IMR-90 (cell line): ENCODE results near the gene PSME3. TPM values are rescaled to one million over a fixed set of nuclear protein-coding genes. Genes with fewer than 3 reads are reported as not detected.

Experiments used
- ATAC-seq: fragments of 200-7000 bp; cut with Tn5 transposase; 2 replicates; pipeline ENCODE4 v1.9.1; 2020; ENCODE audit warnings: low read depth, mild to moderate bottlenecking, moderate library complexity
- BruUV-seq: library from RNA; stranded (reverse); fragments of 400-500 nt; replicated peaks from 2 replicates; lab custom pipeline; 2021; lab: Mats Ljungman, UMichigan
- CTCF ChIA-PET: fragments of 300-600 bp; formaldehyde crosslinking; extraction: SDS; loops from one replicate; lab custom pipeline; 2021; ENCODE audit warnings: antibody characterized with exemption; lab: Yijun Ruan, JAX
- POLR2A ChIA-PET: fragments of 300-600 bp; sonication (Branson Sonifier 250); formaldehyde crosslinking; loops from one replicate; lab custom pipeline; 2022; ENCODE audit warnings: antibody characterized with exemption; ENCODE audit not compliant: unreplicated experiment; lab: Charles Lee
- DNase-seq: peaks from one replicate; pipeline ENCODE4 v3.0.0; 2013
- H2AFZ ChIP-seq: replicated peaks from 2 replicates; pipeline ENCODE3; 2013; ENCODE audit warnings: low read length, mild to moderate bottlenecking; ENCODE audit not compliant: poor library complexity
- H2AK5ac ChIP-seq: 2 replicates; pipeline ENCODE4 v1.6.1; 2013; ENCODE audit warnings: low read depth, low read length, inconsistent platforms
- H2AK9ac ChIP-seq: replicated peaks from 2 replicates; pipeline ENCODE3; 2013; ENCODE audit warnings: mild to moderate bottlenecking, low read depth, low read length, moderate library complexity; ENCODE audit not compliant: poor library complexity
- H2BK120ac ChIP-seq: 2 replicates; pipeline ENCODE4 v1.6.1; 2013; ENCODE audit warnings: low read depth, low read length, inconsistent platforms
- H2BK15ac ChIP-seq: 3 replicates; pipeline ENCODE4 v1.6.1; 2013; ENCODE audit warnings: low read depth, low read length, inconsistent platforms
- H2BK20ac ChIP-seq: 2 replicates; pipeline ENCODE4 v1.6.1; 2013; ENCODE audit warnings: low read depth, mild to moderate bottlenecking, inconsistent platforms, low read length, moderate library complexity
- H2BK5ac ChIP-seq: 2 replicates; pipeline ENCODE4 v1.6.1; 2013; ENCODE audit warnings: mild to moderate bottlenecking, low read depth, low read length, inconsistent platforms; ENCODE audit not compliant: poor library complexity, severe bottlenecking
- H3K14ac ChIP-seq: replicated peaks from 2 replicates; pipeline ENCODE4 v1.6.1; 2013; ENCODE audit warnings: low read depth, low read length, inconsistent platforms
- H3K18ac ChIP-seq: 2 replicates; pipeline ENCODE4 v1.6.1; 2013; ENCODE audit warnings: low read depth, low read length, control low read depth
- H3K23ac ChIP-seq: 2 replicates; pipeline ENCODE4 v1.6.1; 2013; ENCODE audit warnings: low read depth, low read length, inconsistent platforms
- H3K27ac ChIP-seq: 2 replicates; pipeline ENCODE4 v1.5.1; 2013; ENCODE audit warnings: mild to moderate bottlenecking, control low read depth, low read length; ENCODE audit not compliant: insufficient read depth
- H3K27me3 ChIP-seq: 2 replicates; pipeline ENCODE4 v1.6.1; 2013; ENCODE audit warnings: low read length; ENCODE audit not compliant: control insufficient read depth, insufficient read depth
- H3K36me3 ChIP-seq: 2 replicates; pipeline ENCODE4 v1.6.1; 2013; ENCODE audit warnings: low read length, mixed read lengths; ENCODE audit not compliant: control insufficient read depth, insufficient read depth
- H3K4ac ChIP-seq: 2 replicates; pipeline ENCODE4 v1.6.1; 2013; ENCODE audit warnings: low read depth, low read length, inconsistent platforms
- H3K4me1 ChIP-seq: 2 replicates; pipeline ENCODE4 v1.6.1; 2013; ENCODE audit warnings: low read length, mixed read lengths; ENCODE audit not compliant: control insufficient read depth, insufficient read depth
- H3K4me2 ChIP-seq: 2 replicates; pipeline ENCODE4 v1.6.1; 2013; ENCODE audit warnings: low read depth, mild to moderate bottlenecking, control low read depth, low read length, moderate library complexity
- H3K4me3 ChIP-seq: 2 replicates; pipeline ENCODE4 v1.5.1; 2013; ENCODE audit warnings: low read depth, mild to moderate bottlenecking, control low read depth, low read length, moderate library complexity; ENCODE audit not compliant: insufficient read depth
- H3K56ac ChIP-seq: 2 replicates; pipeline ENCODE4 v1.6.1; 2013; ENCODE audit warnings: low read length, inconsistent platforms; ENCODE audit not compliant: insufficient read depth; ENCODE audit errors: extremely low read depth
- H3K79me1 ChIP-seq, 2 experiments: 2 replicates each; pipeline ENCODE4 v1.6.1; 2013; ENCODE audit warnings: low read length in 2 of 2, inconsistent platforms in 1 of 2, low read depth in 1 of 2
- H3K9ac ChIP-seq: 2 replicates; pipeline ENCODE4 v1.6.1; 2013; ENCODE audit warnings: low read depth, low read length, control low read depth
- H3K9me1 ChIP-seq: 2 replicates; pipeline ENCODE4 v1.6.1; 2013; ENCODE audit warnings: low read length, inconsistent platforms; ENCODE audit not compliant: insufficient read depth
- H3K9me3 ChIP-seq: 2 replicates; pipeline ENCODE4 v1.6.1; 2013; ENCODE audit warnings: low read length; ENCODE audit not compliant: control insufficient read depth, insufficient read depth
- H4K20me1 ChIP-seq: 2 replicates; pipeline ENCODE4 v1.6.1; 2013; ENCODE audit warnings: low read length, inconsistent platforms; ENCODE audit not compliant: insufficient read depth
- H4K5ac ChIP-seq: 2 replicates; pipeline ENCODE4 v1.6.1; 2013; ENCODE audit warnings: mild to moderate bottlenecking, low read depth, low read length, control low read depth
- H4K8ac ChIP-seq, 2 experiments: 2 replicates each; pipeline ENCODE4 v1.6.1; 2013; ENCODE audit warnings: low read depth in 2 of 2, low read length in 2 of 2, control low read depth in 1 of 2, inconsistent platforms in 1 of 2
- H4K91ac ChIP-seq: 2 replicates; pipeline ENCODE4 v1.6.1; 2013; ENCODE audit warnings: low read depth, low read length, inconsistent platforms; ENCODE audit not compliant: insufficient read depth
- BHLHE40 ChIP-seq: fragments of 150-350 bp; IDR thresholded peaks from 2 replicates; pipeline ENCODE4 v1.6.1; 2016; ENCODE audit warnings: mild to moderate bottlenecking, low read depth, low read length
- CEBPB ChIP-seq: IDR thresholded peaks from 2 replicates; pipeline ENCODE4 v1.6.1; 2012; ENCODE audit warnings: low read depth, low read length, improper control_type of control experiment
- FOS ChIP-seq: fragments of 150-350 bp; IDR thresholded peaks from 2 replicates; pipeline ENCODE4 v1.6.1; 2016; ENCODE audit warnings: low read depth, low read length
- MAZ ChIP-seq: IDR thresholded peaks from 2 replicates; pipeline ENCODE4 v1.6.1; 2012; ENCODE audit warnings: low read depth, mild to moderate bottlenecking, low read length, improper control_type of control experiment, moderate library complexity, borderline replicate concordance
- MXI1 ChIP-seq: IDR thresholded peaks from 2 replicates; pipeline ENCODE4 v1.6.1; 2012; ENCODE audit warnings: low read depth, mild to moderate bottlenecking, low read length, moderate library complexity, borderline replicate concordance
- NFE2L2 ChIP-seq: fragments of 150-350 bp; IDR thresholded peaks from 2 replicates; pipeline ENCODE4 v1.6.1; 2016; ENCODE audit warnings: low read depth, mild to moderate bottlenecking, low read length
- POLR2A ChIP-seq: IDR thresholded peaks from 2 replicates; pipeline ENCODE4 v1.6.1; 2012; ENCODE audit warnings: mild to moderate bottlenecking, low read depth, low read length
- RAD21 ChIP-seq: IDR thresholded peaks from 2 replicates; pipeline ENCODE4 v1.6.1; 2012; ENCODE audit warnings: low read length, improper control_type of control experiment
- RCOR1 ChIP-seq: IDR thresholded peaks from 2 replicates; pipeline ENCODE4 v1.6.1; 2012; ENCODE audit warnings: mild to moderate bottlenecking, low read length, improper control_type of control experiment; ENCODE audit not compliant: insufficient replicate concordance
- RFX5 ChIP-seq: IDR thresholded peaks from 2 replicates; pipeline ENCODE4 v1.8.0; 2012; ENCODE audit warnings: low read depth, mild to moderate bottlenecking, low read length, moderate library complexity
- SMC3 ChIP-seq: fragments of 150-350 bp; IDR thresholded peaks from 2 replicates; pipeline ENCODE4 v1.6.1; 2016; ENCODE audit warnings: low read depth, mild to moderate bottlenecking, antibody characterized with exemption, low read length, moderate library complexity
- WGBS, 2 experiments: methylation state at CpG; one replicate each; pipeline versions ENCODE4 v1.1.5 to v1.1.7; 2013; ENCODE audit warnings: missing lambda C conversion rate in 2 of 2; ENCODE audit not compliant: insufficient read length in 1 of 2; ENCODE audit errors: extremely low coverage in 2 of 2; 5-methylcytosine and 5-hydroxymethylcytosine counted together
- dilution Hi-C: fragments of 300-500 bp; cut with HindIII; formaldehyde crosslinking; loops from one replicate; pipeline ENCODE4 v1.14.3; 2018; ENCODE audit warnings: low sequenced_read_pairs; ENCODE audit not compliant: unreplicated experiment
- in situ Hi-C: fragments of 300-500 bp; cut with MboI; formaldehyde crosslinking; loops from 3 replicates; pipeline ENCODE4 v1.14.3; 2019; ENCODE audit warnings: low sequenced_read_pairs, inconsistent platforms, mixed read lengths
- intact Hi-C: fragments of 100-400 bp; cut with micrococcal nuclease; formaldehyde crosslinking; loops from 2 replicates; pipeline ENCODE4 v1.10.0; 2022
- polyA plus RNA-seq, 3 experiments: library from polyadenylated mRNA; depleted of rRNA; stranded (reverse); fragments of >200 nt; gene quantifications; 2 replicates each; pipeline ENCODE4 v1.2.3, GENCODE V29; 2012; ENCODE audit warnings: low replicate concordance in 1 of 3
- total RNA-seq: library from RNA; depleted of rRNA; stranded (reverse); fragments of >200 nt; gene quantifications from 2 replicates; pipeline ENCODE4 v1.2.3, GENCODE V29; 2012
- TF ChIP-seq, protein P1 (sequence below): conservative IDR thresholded peaks from 2 replicates; pipeline ENCODE4 v1.5.1; 2012; ENCODE audit warnings: mild to moderate bottlenecking, low read depth, low read length, improper control_type of control experiment

The PSME3 gene
- total and polyA plus RNA-seq, 2 of the 4 experiments (the other 2 are of a cell fraction) = 72.4 to 100 TPM

DNA sequence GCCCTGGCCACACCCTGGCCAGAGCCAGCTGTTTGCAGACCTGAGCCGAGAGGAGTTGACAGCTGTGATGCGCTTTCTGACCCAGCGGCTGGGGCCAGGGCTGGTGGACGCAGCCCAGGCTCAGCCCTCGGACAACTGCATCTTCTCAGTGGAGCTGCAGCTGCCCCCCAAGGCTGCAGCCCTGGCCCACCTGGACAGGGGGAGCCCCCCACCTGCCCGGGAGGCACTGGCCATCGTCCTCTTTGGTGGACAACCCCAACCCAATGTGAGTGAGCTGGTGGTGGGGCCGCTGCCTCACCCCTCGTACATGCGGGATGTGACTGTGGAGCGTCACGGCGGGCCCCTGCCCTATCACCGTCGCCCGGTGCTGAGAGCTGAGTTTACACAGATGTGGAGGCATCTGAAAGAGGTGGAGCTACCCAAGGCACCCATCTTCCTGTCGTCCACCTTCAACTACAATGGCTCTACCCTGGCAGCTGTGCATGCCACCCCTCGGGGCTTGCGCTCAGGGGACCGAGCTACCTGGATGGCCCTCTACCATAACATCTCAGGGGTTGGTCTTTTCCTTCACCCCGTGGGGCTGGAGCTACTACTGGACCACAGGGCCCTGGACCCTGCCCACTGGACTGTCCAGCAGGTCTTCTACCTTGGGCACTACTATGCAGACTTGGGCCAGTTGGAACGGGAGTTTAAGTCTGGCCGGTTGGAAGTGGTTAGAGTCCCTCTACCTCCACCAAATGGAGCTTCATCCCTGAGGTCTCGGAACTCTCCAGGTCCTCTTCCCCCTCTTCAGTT, 11.8 kb downstream of the PSME3 start (continued):
- TF ChIP-seq SMC3 = no peak

- H3K14ac ChIP-seq = no peak overlapping the region
- peaks cover 3% of the 10 kb centered on the region; the same call in 1 of the 2 replicates for H3K27me3 ChIP-seq
- H3K36me3 ChIP-seq = peaks cover 38% of the 10 kb centered on the region
- peaks cover 19% of the 10 kb centered on the region for H4K20me1 ChIP-seq
- no peak overlapping the region for H2AK5ac ChIP-seq
- no peak overlapping the region for H3K27ac ChIP-seq
- H3K4ac ChIP-seq = no peak overlapping the region
- no peak overlapping the region for H3K9ac ChIP-seq
- WGBS, 2 experiments = 100% methylated on average over 2 of the region's 12 CpGs; no CpG with 5 or more reads in 1 of the 2 experiments
- TF ChIP-seq RFX5 = no peak
- no peak for TF ChIP-seq BHLHE40
- TF ChIP-seq POLR2A = no peak
- TF ChIP-seq NFE2L2 = no peak
- TF ChIP-seq MAZ = no peak
- TF ChIP-seq, protein P1, sequence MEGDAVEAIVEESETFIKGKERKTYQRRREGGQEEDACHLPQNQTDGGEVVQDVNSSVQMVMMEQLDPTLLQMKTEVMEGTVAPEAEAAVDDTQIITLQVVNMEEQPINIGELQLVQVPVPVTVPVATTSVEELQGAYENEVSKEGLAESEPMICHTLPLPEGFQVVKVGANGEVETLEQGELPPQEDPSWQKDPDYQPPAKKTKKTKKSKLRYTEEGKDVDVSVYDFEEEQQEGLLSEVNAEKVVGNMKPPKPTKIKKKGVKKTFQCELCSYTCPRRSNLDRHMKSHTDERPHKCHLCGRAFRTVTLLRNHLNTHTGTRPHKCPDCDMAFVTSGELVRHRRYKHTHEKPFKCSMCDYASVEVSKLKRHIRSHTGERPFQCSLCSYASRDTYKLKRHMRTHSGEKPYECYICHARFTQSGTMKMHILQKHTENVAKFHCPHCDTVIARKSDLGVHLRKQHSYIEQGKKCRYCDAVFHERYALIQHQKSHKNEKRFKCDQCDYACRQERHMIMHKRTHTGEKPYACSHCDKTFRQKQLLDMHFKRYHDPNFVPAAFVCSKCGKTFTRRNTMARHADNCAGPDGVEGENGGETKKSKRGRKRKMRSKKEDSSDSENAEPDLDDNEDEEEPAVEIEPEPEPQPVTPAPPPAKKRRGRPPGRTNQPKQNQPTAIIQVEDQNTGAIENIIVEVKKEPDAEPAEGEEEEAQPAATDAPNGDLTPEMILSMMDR = no peak
- TF ChIP-seq SMC3 = no peak
- no peak for TF ChIP-seq RAD21
- no peak for TF ChIP-seq MXI1
- no peak for TF ChIP-seq RCOR1
- TF ChIP-seq CEBPB = no peak
- no peak for TF ChIP-seq FOS
- H3K4me3 ChIP-seq = no peak overlapping the region
- no peak overlapping the region for H2BK20ac ChIP-seq
- no peak overlapping the region for H3K18ac ChIP-seq
- POLR2A ChIA-PET = no interaction called here
- CTCF ChIA-PET = interaction anchor here (0.6 kb wide), 1 partner anchor 47 kb away, joined by 5 read pairs; no protein-coding TSS in a partner anchor
- no peak overlapping the region for H2BK120ac ChIP-seq
- no TSS peak for BruUV-seq
- ATAC-seq (no peak), DNase-seq (no peak)
- no peak overlapping the region for H3K56ac ChIP-seq
- H3K79me1 ChIP-seq = peaks cover 4 to 12% of the 10 kb centered on the region in 2 experiments; a peak in 3 of 4 replicates
- in situ Hi-C loops (no loop called here), dilution Hi-C loops (no loop called here), intact Hi-C loops (no loop called here)
- H3K23ac ChIP-seq = no peak overlapping the region
- H2BK15ac ChIP-seq = no peak overlapping the region
- no peak overlapping the region for H3K4me2 ChIP-seq
- no peak overlapping the region for H4K5ac ChIP-seq
- H4K8ac ChIP-seq = no peak overlapping the region
- peaks cover 8% of the 10 kb centered on the region; the same call in 1 of the 2 replicates for H3K9me1 ChIP-seq
- H3K4me1 ChIP-seq = peaks cover 4% of the 10 kb centered on the region; the same call in 1 of the 2 replicates
- no peak overlapping the region for H2BK5ac ChIP-seq
- no peak overlapping the region for H2AK9ac ChIP-seq
- H4K91ac ChIP-seq = no peak overlapping the region
- no peaks in the 10 kb centered on the region for H3K9me3 ChIP-seq
- H2AFZ ChIP-seq = no peak overlapping the region
Measured at GRCh38 chr17:42845556-42845917, 12.3 kb downstream of the PSME3 start.
